ENCODE data around the gene WSB1. TPM values are rescaled to one million over a fixed set of nuclear protein-coding genes. Genes with fewer than 3 reads are reported as not detected.

Gene WSB1
- 204 and 261 TPM in 2 replicates for polyA plus RNA-seq (2012; rRNA removed)
- 68.2 and 73.8 TPM in 2 replicates for polyA plus RNA-seq (2012; cell fraction: cytosol; rRNA removed)
- 1,761 and 2,017 TPM in 2 replicates for polyA plus RNA-seq (2012; cell fraction: nucleus; rRNA removed)

GRCh38 chr17:27293898-27294688 lies at the start of gene WSB1:
WSB1 (plus strand) TSS chr17:27294114; CDS start chr17:27294396, 282 bp downstream.
- Histone ChIP-seq H3K9me2 (no peaks in the 10 kb centered on the region), H3K4me2 (peak within 1 kb of the TSS; percentile 79), H3K4me3 (ENCODE audit: low read depth in 2 of 2, low read length in 1 of 2) (peak within 1 kb of the TSS; percentile 78 to 87), H3K9me3 (no peaks in the 10 kb centered on the region), H3K4me1 (ENCODE audit: control insufficient read depth in 1 of 2, insufficient read depth in 2 of 2, low read depth in 1 of 2, low read length in 1 of 2) (peaks cover 5 to 12% of the 10 kb centered on the region in 2 experiments; a peak in 3 of 4 replicates), H3K27me3 (ENCODE audit: insufficient read depth) (no peaks in the 10 kb centered on the region), H3F3A (replicated peaks; ENCODE audit: insufficient read depth) (peaks cover 11% of the 10 kb centered on the region), H3K27ac (ENCODE audit: low read depth in 2 of 2, low read length in 1 of 2) (peak within 1 kb of the TSS; percentile 91 to 99), H4K20me1 (ENCODE audit: insufficient read depth) (peaks cover 40% of the 10 kb centered on the region), H2AFZ (ENCODE audit: low read depth) (peak within 1 kb of the TSS; percentile 87), H3K36me3 (replicated peaks in 1 of 2; ENCODE audit: control insufficient read depth in 1 of 2, insufficient read depth in 2 of 2, low read length in 1 of 2) (peaks cover 0 to 8% of the 10 kb centered on the region in 2 experiments), H3K9ac (peak within 1 kb of the TSS; percentile 100), H3K79me2 (ENCODE audit: insufficient read depth) (peaks cover 51% of the 10 kb centered on the region)
- 0% methylated on average over 15 of the region's 66 CpGs for WGBS (ENCODE audit: low lambda C conversion rate)
- DNase-seq, result peak; percentile 99
- CTCF ChIA-PET, result interaction anchor here (0.7 to 4.1 kb wide), 13 partner anchors 12 to 308 kb away, joined by 3 to 19 read pairs (median 4); no protein-coding TSS in a partner anchor
- POLR2A ChIA-PET, result interaction anchor here (0.6 to 2.4 kb wide), 15 partner anchors 10 to 205 kb away, joined by 3 to 18 read pairs (median 5); no protein-coding TSS in a partner anchor
- peak; percentile 72 for TF ChIP-seq MAX (IDR thresholded peaks at IDR 0.05; ENCODE audit: low read depth)
- TF ChIP-seq RXRA (IDR thresholded peaks at IDR 0.05; ENCODE audit: borderline replicate concordance, low read depth), result no peak
- TF ChIP-seq USF2 (IDR thresholded peaks at IDR 0.05; ENCODE audit: borderline replicate concordance, low read depth, low read length), result no peak
- no peak for TF ChIP-seq GATA2 (CRISPR knock-in tag; IDR thresholded peaks at IDR 0.05)
- TF ChIP-seq PBX3 (IDR thresholded peaks at IDR 0.05), result 0 out of 2 replicates have a peak, but pooled peaks have one; percentile 4
- peak; percentile 99 for TF ChIP-seq POLR2AphosphoS5 (IDR thresholded peaks at IDR 0.05; ENCODE audit: low read depth, low read length)
- peak; percentile 23; the same call in 1 of the 2 replicates for TF ChIP-seq FOSL2 (IDR thresholded peaks at IDR 0.05; ENCODE audit: borderline replicate concordance, low read depth)
- no peak for TF ChIP-seq EZH2phosphoT487 (IDR thresholded peaks at IDR 0.05; ENCODE audit: borderline replicate concordance, low read depth)
- TF ChIP-seq TAF1 (IDR thresholded peaks at IDR 0.05; ENCODE audit: borderline replicate concordance, low read depth, low read length), result peak; percentile 95
- TF ChIP-seq CHD2 (IDR thresholded peaks at IDR 0.05; ENCODE audit: low read length, partially characterized antibody), result peak; percentile 72
- peak; percentile 85 for TF ChIP-seq USF1 (IDR thresholded peaks at IDR 0.05; ENCODE audit: borderline replicate concordance, low read depth)
- peak; percentile 13; the same call in 1 of the 2 replicates for TF ChIP-seq CTCF (IDR thresholded peaks at IDR 0.05)
- no peak for TF ChIP-seq ZBTB33 (IDR thresholded peaks at IDR 0.05; ENCODE audit: borderline replicate concordance, low read depth)
- peak; percentile 23; the same call in 1 of the 2 replicates for TF ChIP-seq RCOR1 (IDR thresholded peaks at IDR 0.05; ENCODE audit: low read length)
- TF ChIP-seq NFIC (IDR thresholded peaks at IDR 0.05; ENCODE audit: borderline replicate concordance), result peak; percentile 4; the same call in 1 of the 2 replicates
- TF ChIP-seq SMC3 (IDR thresholded peaks at IDR 0.05; ENCODE audit: low read depth, low read length), result no peak
- no peak for TF ChIP-seq TCF12 (IDR thresholded peaks at IDR 0.05)
- TF ChIP-seq REST (IDR thresholded peaks at IDR 0.05; ENCODE audit: low read depth, low read length), result peak; percentile 51; the same call in 1 of the 2 replicates
- TF ChIP-seq YY1 (IDR thresholded peaks at IDR 0.05; ENCODE audit: low read depth), result peak; percentile 92
